GM12801 (cell line): ENCODE results near the gene LCE1E.

Experiments
- CTCF ChIP-seq: IDR thresholded peaks from one replicate; pipeline ENCODE4 v1.5.1; 2011; ENCODE audit warnings: control low read depth; ENCODE audit not compliant: insufficient read length; ENCODE audit errors: extremely low read depth

The LCE1E gene

DNA sequence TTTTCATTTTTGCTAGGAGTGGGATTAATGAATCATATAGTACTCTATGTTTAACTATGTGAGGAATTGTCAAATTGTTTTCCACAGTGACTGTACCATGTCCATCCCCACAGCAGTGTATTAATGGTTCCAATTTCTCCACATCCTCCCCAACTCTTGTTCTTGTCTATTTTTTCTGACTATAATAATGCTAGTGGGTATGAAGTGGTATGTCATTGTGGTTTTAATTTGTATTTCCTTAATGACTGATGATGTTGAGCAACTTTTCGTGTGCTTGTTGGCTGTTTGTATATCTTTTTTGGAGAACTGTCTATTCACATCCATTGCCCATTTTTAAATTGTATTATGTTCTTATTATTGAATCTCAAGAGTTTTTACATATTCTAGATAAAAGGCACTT lies 38.2 kb upstream of the LCE1E start:
- TF ChIP-seq CTCF = no peak

DNA sequence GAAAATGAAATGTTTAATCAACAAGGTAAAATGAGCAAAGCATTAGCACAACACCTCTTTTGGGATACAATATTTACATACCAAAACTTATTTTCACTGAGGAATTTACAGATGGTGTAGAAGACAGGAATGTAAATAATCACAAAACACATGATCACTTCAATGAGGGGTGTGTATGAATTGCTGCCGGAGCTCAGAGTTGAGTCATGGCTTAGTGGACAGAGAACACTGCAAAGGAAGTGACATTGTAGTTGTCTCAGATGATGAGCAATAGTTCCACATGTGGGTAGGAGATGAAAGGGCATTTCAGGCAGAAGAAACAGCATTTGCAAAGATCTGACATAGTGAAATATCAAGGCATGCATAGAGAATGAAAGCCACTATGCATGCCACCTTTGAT lies 33.8 kb upstream of the LCE1E start:
- TF ChIP-seq CTCF = no peak

DNA sequence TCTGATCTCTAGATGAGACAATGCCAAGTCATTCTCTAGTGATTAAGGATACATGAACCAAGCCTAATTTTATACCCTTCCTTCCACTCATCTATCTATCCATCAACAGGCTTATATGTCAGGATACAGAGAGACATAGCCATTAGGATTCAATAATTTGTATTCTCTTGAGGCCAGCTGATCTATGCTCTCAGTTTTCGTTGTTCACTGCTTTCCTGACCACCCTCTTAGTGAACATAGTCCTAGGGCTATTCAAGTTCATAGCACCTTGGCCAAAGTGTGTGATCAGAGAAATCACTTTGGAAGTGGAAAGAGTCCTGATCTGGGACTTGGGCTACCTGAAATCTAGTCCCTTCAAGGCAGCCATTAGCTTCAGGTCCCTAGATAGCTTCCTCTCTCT lies 32.5 kb upstream of the LCE1E start:
- no peak for TF ChIP-seq CTCF

DNA sequence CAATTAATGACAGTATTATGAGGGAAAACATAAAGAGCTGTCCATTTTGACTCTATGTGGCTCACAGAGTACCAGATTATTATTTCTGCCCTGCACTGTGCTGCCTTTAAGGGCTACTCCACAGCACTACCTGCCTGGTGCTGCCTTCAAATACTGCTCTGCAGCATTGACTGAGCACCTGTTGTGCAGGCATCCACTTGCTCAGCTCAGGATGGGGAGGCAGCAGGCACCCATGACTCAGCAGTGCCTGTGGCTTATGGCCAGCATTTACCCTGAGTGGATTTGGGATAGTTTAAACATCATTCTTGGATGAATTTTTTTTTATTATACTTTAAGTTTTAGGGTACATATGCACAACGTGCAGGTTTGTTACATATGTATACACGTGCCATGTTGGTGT lies 29.2 kb upstream of the LCE1E start:
- no peak for TF ChIP-seq CTCF

DNA sequence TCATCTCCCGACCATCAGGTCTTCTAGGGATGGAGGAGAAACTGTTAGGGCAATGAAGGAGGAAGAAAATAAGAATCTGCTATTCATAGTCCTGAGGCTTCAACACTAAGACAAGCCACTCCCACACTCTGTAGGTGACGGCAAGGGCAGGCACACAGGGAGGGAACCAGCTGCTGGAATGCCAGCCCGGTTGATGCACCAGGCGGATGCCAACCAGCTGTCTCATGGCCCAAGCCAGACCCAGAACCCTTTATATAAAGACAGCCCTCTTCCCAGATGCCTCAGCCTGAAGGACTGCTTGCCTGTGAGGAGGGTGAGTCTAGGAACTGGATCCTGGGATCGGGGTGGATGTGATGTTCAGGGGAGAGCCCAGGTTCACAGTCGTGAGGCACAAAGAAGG lies 28.3 kb upstream of the LCE1E start, which contains the start of gene KPRP:
KPRP (plus strand) TSS at position 279 of the 400 bp plus-strand sequence. CDS start 1,564 bp downstream, outside the sequence.
- no peak for TF ChIP-seq CTCF

- TF ChIP-seq CTCF = no peak
Measured at GRCh38 chr1:152758636-152759035, 27.4 kb upstream of the LCE1E start.

GRCh38 chr1:152759453-152760173 lies 26.4 kb upstream of the LCE1E start:
- TF ChIP-seq CTCF = no peak
